Motor neuron (in vitro differentiated cells): ENCODE results near the gene WDHD1. TPM values are rescaled to one million over a fixed set of nuclear protein-coding genes. Genes with fewer than 3 reads are reported as not detected.

Experiments
- ATAC-seq, 8 experiments: fragments of 200-7000 bp; cut with Tn5 transposase; replicated peaks in 6 of 8; 2 replicates each; pipeline ENCODE4 v1.8.0; 2021; ENCODE audit warnings: mild to moderate bottlenecking in 8 of 8, moderate library complexity in 8 of 8
- H3K27ac ChIP-seq, 2 donors: fragments of 250-450 bp; sonication (Bioruptor Pico); 2 replicates each; pipeline ENCODE4 v1.9.0; 2021; ENCODE audit warnings: antibody characterized with exemption in 2 of 2, mild to moderate bottlenecking in 2 of 2, moderate library complexity in 1 of 2
- H3K4me1 ChIP-seq, 2 donors: fragments of 250-450 bp; sonication (Bioruptor Pico); replicated peaks in 1 of 2; 2 replicates each; pipeline ENCODE4 v1.6.1; 2021; ENCODE audit warnings: antibody characterized with exemption in 2 of 2, mild to moderate bottlenecking in 2 of 2, moderate library complexity in 1 of 2
- H3K4me3 ChIP-seq, 5 donors: fragments of 250-450 bp; sonication (Bioruptor Pico); 2 replicates each; pipeline ENCODE4 v1.9.0; 2021; ENCODE audit warnings: antibody characterized with exemption in 5 of 5, mild to moderate bottlenecking in 5 of 5, moderate library complexity in 4 of 5
- WGBS, 10 experiments: fragments of 450-650 bp; shearing (Covaris generic); methylation state at CpG; one replicate each; pipeline ENCODE4 v1.0.0; 2022; 5-methylcytosine and 5-hydroxymethylcytosine counted together
- in situ Hi-C, 9 experiments: fragments of 400-800 bp; cut with MboI; loops; one replicate each; pipeline ENCODE4 v1.15.0; 2021; ENCODE audit warnings: low sequenced_read_pairs in 9 of 9, low pct_unique_long_range_greater_than_20kb in 2 of 9; ENCODE audit not compliant: unreplicated experiment in 9 of 9
- total RNA-seq, 8 experiments: library from RNA; unstranded; fragments of 300-600 nt; gene quantifications; 2 replicates each; pipeline versions ENCODE4 v1.2.3 to v1.2.4, GENCODE V29; 2022

The WDHD1 gene
- total RNA-seq, 8 experiments from 2014 or later, result 2.0 to 22.1 (median 8.6) TPM

DNA sequence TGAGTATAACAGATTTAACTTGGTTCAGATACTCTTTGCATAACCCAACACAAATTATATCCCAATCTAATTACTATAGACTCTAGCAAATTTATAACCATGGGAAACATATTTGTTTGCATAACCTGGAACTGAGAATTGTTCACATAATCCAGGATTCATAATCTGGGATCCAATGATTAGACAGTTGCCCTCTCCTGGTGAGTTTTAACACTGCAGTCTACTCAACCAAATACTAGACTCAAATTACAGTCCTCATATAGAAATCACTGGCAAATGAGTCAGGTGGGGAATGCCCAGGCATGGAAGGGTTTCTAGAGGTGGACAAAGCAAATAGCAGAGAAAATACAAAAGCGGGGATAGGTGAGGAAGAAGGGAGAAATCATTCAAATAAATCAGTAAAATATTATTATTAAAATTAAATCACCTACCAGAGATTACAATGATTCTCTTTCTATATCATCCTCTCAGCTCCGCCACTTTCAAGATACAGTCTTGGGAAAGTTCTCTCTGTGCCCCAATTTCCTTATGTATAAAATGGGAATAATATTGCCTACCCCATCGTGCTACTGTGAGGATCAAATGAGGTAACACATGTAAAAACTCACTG, 133.6 kb downstream of the WDHD1 start:
- in situ Hi-C loops, result no loop called here
- 11 to 100% (median 78%) methylated on average over 1 to 3 of the region's 3 CpGs for WGBS, 10 experiments
- Histone ChIP-seq H3K4me1 (peaks cover 0 to under 1% of the 10 kb centered on the region in 2 donors), H3K4me3 (no peak overlapping the region), H3K27ac (no peak overlapping the region)
- peak in 3 of 8 experiments; percentile 34 to 59 (median 44) for ATAC-seq

DNA sequence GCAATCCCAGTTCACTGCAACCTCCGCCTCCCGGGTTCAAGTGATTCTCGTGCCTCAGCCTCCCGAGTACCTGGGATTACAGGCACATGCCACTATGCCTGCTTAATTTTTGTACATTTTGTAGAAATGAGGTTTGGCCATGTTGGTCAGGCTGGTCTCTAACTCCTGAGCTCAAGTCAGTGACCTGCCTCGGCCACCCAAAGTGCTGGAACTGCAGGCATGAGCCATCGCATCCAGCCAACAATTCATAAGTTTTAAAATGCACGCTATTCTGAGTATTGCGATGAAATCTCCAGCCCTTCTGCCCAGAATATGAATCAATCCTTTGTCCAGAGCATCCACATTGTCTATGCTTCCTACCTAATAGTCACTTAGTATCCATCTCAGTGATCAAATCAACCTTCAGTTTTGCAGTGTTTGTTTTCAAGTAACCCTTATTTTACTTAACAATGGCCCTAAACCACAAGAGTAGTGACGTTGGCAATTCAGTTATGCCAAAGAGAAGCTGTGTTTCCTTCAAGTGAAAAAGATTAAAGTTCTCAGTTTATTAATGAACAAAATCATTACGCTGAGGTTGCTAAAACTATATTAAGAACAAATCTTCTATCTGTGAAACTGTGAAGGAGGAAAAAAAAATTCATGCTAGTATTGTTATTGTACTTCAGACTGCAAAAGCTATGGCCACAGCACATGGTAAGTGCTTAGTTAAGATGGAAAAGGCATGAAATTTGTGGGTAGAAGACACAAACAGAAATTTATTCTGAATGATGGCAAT, 135.2 kb downstream of the WDHD1 start:
- ATAC-seq, result no peak
- H3K27ac ChIP-seq, result no peak overlapping the region
- no peak overlapping the region for H3K4me3 ChIP-seq
- in situ Hi-C loops, result no loop called here
- 50 to 100% (median 85%) methylated on average over 1 to 10 of the region's 10 CpGs for WGBS, 10 experiments
- H3K4me1 ChIP-seq, result peaks cover 0 to 3% of the 10 kb centered on the region in 2 donors

DNA sequence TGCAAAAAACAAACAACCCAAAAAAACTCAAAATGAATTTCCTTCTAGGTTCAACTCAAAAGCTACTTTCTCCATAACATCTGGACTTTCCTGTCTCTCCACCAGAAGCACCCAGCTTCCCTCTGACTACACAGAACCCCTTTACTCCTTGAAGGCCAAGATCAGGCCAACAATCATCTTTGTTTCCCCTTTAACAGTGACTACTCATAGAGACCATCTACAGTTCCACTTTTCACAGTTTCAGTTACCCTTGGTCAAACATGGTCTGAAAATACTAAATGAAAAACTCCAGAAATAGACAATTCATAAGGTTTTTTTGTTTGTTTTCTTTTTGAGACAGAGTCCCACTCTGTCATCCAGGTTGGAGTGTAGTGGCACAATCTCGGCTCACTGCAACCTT, 136.1 kb downstream of the WDHD1 start:
- Histone ChIP-seq H3K4me3 (no peak overlapping the region), H3K4me1 (peaks cover 0 to 3% of the 10 kb centered on the region in 2 donors), H3K27ac (no peak overlapping the region)
- 80 to 100% (median 100%) methylated on average over 1 of the region's 1 CpG; no CpG with 5 or more reads in 4 of the 10 experiments for WGBS, 10 experiments
- in situ Hi-C loops, result no loop called here
- ATAC-seq, result no peak

DNA sequence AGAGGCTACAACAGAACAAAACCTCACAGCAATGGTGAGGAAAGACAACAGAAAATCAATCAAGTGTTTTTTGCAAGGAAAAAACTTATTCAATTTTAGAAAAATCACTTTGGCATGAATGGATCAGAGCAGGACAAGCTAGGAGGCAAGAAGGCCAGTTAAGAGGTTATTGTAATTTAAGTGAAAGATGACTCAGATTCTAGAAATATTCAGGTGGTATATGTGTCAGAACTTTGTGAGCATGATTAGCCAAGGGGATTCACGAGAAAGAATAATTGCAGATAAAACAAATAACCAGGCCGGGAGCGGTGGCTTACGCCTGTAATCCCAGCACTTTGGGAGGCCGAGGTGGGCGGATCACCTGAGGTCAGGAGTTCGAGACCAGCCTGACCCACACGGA, 137.0 kb downstream of the WDHD1 start:
- no peak for ATAC-seq
- no peak overlapping the region for H3K27ac ChIP-seq
- in situ Hi-C loops, result no loop called here
- 69 to 100% (median 90%) methylated on average over 1 to 6 of the region's 8 CpGs; no CpG with 5 or more reads in 2 of the 10 experiments for WGBS, 10 experiments
- H3K4me1 ChIP-seq, result peaks cover 0 to 3% of the 10 kb centered on the region in 2 donors
- H3K4me3 ChIP-seq, result no peak overlapping the region

Other genes starting within 250 kb of the WDHD1 start
- gene GCH1, start 124.3 kb downstream of the WDHD1 start, total RNA-seq, result 10 to 100 TPM in 4 of 8 experiments, 1 to 10 TPM in 4; 1.9 to 28.8 (median 8.8) TPM
- gene SOCS4, start 137 bp upstream of the WDHD1 start, total RNA-seq, result 10 to 100 TPM; 19.6 to 32.4 (median 23.8) TPM
- 10 to 100 TPM; 22.6 to 95.9 (median 42.7) TPM for gene MAPK1IP1L, start 24.5 kb upstream of the WDHD1 start, total RNA-seq
- 10 to 100 TPM in 4 of 8 experiments, 1 to 10 TPM in 3, under 1 TPM in 1; 0.54 to 47.2 (median 16.2) TPM for gene LGALS3, start 102.2 kb upstream of the WDHD1 start, total RNA-seq
- gene DLGAP5, start 164.5 kb upstream of the WDHD1 start, total RNA-seq, result 10 to 100 TPM in 3 of 8 experiments, 1 to 10 TPM in 4, under 1 TPM in 1; 0.10 to 48.5 (median 2.7) TPM
- gene FBXO34, start 244.3 kb upstream of the WDHD1 start, total RNA-seq, result 10 to 100 TPM; 14.1 to 31.9 (median 20.6) TPM